Psoas muscle (tissue), 8 donors: ENCODE results near the gene C6orf62. TPM values are rescaled to one million over a fixed set of nuclear protein-coding genes. Genes with fewer than 3 reads are reported as not detected.

Experiments used
- ATAC-seq, 4 donors: fragments of 200-7000 bp; cut with Tn5 transposase; one replicate each; pipeline ENCODE4 v1.9.1; 2020; ENCODE audit warnings: moderate library complexity in 3 of 4, mild to moderate bottlenecking in 2 of 4
- DNase-seq, 2 donors: peaks; one replicate each; pipeline ENCODE4 v3.0.0-alpha.2; 2020
- H3K27ac ChIP-seq: fragments of 200-600 bp; one replicate; pipeline ENCODE4 v1.8.0; 2022
- H3K27me3 ChIP-seq, 3 donors: fragments of 200-600 bp in 1 of 3; one replicate each; pipeline versions ENCODE4 v1.6.1 to v1.8.0; 2013 to 2022; ENCODE audit warnings: low read length in 2 of 3, mild to moderate bottlenecking in 2 of 3, moderate library complexity in 1 of 3; ENCODE audit not compliant: insufficient read depth in 3 of 3
- H3K36me3 ChIP-seq, 2 donors: fragments of 200-600 bp in 1 of 2; one replicate each; pipeline versions ENCODE4 v1.6.1 to v1.8.0; 2013 to 2022; ENCODE audit warnings: low read depth in 1 of 2, mild to moderate bottlenecking in 1 of 2, moderate library complexity in 1 of 2; ENCODE audit not compliant: insufficient read depth in 1 of 2
- H3K4me1 ChIP-seq: fragments of 200-600 bp; one replicate; pipeline ENCODE4 v1.8.0; 2022
- H3K4me3 ChIP-seq: fragments of 200-600 bp; one replicate; pipeline ENCODE4 v1.8.0; 2022; ENCODE audit warnings: mild to moderate bottlenecking
- H3K9me3 ChIP-seq: fragments of 200-600 bp; one replicate; pipeline ENCODE4 v1.8.0; 2022
- WGBS, 3 donors: extraction: QIAGEN DNeasy Blood & Tissue Kit; methylation state at CpG; one replicate each; pipeline versions ENCODE4 v1.1.6 to v1.1.7; 2013; 5-methylcytosine and 5-hydroxymethylcytosine counted together
- intact Hi-C, 2 donors: fragments of 100-400 bp; cut with DNase I; formaldehyde crosslinking; loops; one replicate each; pipeline versions ENCODE4 v1.11.0 to v1.14.2; 2022
- polyA plus RNA-seq, 3 donors: library from polyadenylated mRNA; stranded (reverse); fragments of 200-250 nt; gene quantifications; one replicate each; pipeline ENCODE4 v1.2.3, GENCODE V29; 2013
- total RNA-seq, 4 donors: library from RNA; stranded (reverse); fragmentation: NEBNext Ultra II Directional in 2 of 4; extraction: Animal tissue kit (Norgen Biotek cat#: 25700) in 2 of 4; gene quantifications; one replicate each; pipeline versions ENCODE4 v1.2.1 to v1.2.4, GENCODE V29; 2021 to 2023
- TF ChIP-seq, protein P1 (sequence below): fragments of 200-600 bp; IDR thresholded peaks from one replicate; pipeline ENCODE4 v1.8.0; 2022; ENCODE audit warnings: antibody characterized with exemption
- donor health status: healthy with polysubstance abuse.
- donor health status: DM: no; HTN: no; CAD: no; lungs with moderate emphysema.
- donor health status: Bipolar disorder and iron deficiency.
- donor health status: healthy.
- donor health status: DM: yes; HTN: yes; CAD: no.
- donor health status: DM: no; HTN: no; CAD: no.
- donor health status: DM: no; HTN: no; CAD: no.
- donor health status: DM: yes; HTN: yes; CAD: no.

C6orf62 gene
- total and polyA plus RNA-seq, 7 donors = 23.9 to 57.2 (median 45.7) TPM

DNA sequence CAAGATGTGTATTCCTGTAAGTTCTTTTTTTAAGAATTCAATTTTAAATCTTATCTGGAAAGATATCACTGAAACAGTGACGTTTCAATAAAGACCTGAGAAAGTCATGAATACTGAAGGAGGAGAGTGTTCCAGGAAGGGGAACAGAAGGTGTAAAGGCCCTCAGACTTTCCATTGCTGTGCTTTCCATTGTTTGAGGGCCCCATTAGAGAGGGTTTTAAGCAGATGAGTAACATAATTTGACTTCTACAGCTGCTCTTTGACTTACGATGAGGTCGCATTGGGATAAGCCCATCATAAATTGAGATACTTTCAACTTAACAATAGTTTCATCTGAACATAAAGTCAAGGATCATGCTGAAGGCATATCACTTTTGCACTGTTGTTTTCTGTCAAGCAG is 27.4 kb downstream of the C6orf62 start:
- no peak overlapping the region for H3K27ac ChIP-seq
- no peaks in the 10 kb centered on the region for H3K9me3 ChIP-seq
- ATAC-seq (no peak), DNase-seq (no peak)
- no peak overlapping the region for H3K4me3 ChIP-seq
- intact Hi-C loops = loop anchor here in 1 of 2 donors (5.0 kb wide), 1 partner anchor 109 kb away; no protein-coding TSS in a partner anchor
- TF ChIP-seq, protein P1, sequence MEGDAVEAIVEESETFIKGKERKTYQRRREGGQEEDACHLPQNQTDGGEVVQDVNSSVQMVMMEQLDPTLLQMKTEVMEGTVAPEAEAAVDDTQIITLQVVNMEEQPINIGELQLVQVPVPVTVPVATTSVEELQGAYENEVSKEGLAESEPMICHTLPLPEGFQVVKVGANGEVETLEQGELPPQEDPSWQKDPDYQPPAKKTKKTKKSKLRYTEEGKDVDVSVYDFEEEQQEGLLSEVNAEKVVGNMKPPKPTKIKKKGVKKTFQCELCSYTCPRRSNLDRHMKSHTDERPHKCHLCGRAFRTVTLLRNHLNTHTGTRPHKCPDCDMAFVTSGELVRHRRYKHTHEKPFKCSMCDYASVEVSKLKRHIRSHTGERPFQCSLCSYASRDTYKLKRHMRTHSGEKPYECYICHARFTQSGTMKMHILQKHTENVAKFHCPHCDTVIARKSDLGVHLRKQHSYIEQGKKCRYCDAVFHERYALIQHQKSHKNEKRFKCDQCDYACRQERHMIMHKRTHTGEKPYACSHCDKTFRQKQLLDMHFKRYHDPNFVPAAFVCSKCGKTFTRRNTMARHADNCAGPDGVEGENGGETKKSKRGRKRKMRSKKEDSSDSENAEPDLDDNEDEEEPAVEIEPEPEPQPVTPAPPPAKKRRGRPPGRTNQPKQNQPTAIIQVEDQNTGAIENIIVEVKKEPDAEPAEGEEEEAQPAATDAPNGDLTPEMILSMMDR = no peak
- H3K4me1 ChIP-seq = no peaks in the 10 kb centered on the region
- H3K27me3 ChIP-seq = no peaks in the 10 kb centered on the region
- H3K36me3 ChIP-seq = peaks cover 0 to 7% of the 10 kb centered on the region in 2 donors
- WGBS, 3 donors = 90 to 91% (median 91%) methylated on average over 3 of the region's 3 CpGs

DNA sequence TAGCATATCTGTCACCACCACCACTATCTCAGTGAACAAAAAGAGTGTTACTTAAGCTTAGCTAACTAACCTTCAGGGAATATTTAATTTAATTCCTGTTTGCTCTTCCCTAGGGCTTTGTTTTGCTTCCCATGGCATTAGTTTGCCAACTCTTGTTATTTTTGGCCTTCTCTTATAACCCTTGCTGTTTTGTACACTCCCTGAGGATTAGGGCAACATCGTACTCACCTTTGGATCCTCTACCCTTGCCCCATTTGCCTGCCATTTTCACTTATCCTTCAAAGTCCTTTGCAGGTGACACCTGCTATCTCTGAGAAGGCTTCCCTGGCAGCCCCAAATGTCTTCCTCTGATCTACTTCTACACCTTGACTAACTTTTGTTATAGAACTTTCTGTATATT is 28.4 kb downstream of the C6orf62 start:
- Histone ChIP-seq H3K4me3 (no peak overlapping the region), H3K27me3 (no peaks in the 10 kb centered on the region), H3K36me3 (peaks cover 0 to 7% of the 10 kb centered on the region in 2 donors), H3K4me1 (no peaks in the 10 kb centered on the region), H3K9me3 (no peaks in the 10 kb centered on the region), H3K27ac (no peak overlapping the region)
- TF ChIP-seq, protein P1 = no peak
- intact Hi-C loops = loop anchor here in 1 of 2 donors (5.0 kb wide), 1 partner anchor 108 kb away; no protein-coding TSS in a partner anchor
- ATAC-seq (no peak), DNase-seq (no peak)
- WGBS, 3 donors = 16 to 32% (median 21%) methylated on average over 1 of the region's 1 CpG

DNA sequence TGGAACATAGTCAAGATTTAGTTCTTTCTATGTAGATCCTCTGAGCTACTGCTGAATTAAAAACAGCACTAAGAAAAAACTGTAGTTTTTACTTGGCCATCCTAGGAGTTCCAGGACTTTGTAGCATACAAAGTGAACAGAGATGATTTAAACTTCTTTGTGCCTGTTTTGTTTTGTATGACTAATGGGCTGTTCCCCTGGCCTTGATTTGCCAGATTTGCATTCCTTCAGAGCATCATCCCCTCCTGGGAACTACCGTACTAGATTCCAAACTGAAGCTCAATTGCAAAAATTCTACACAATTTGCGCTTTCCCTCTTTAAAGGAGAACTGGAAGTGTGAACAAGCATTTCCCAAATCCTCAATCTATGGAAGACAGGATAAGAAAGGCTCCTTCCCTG is 29.0 kb downstream of the C6orf62 start:
- Histone ChIP-seq H3K4me3 (no peak overlapping the region), H3K36me3 (peaks cover 0 to 7% of the 10 kb centered on the region in 2 donors), H3K27me3 (no peaks in the 10 kb centered on the region), H3K9me3 (no peaks in the 10 kb centered on the region), H3K27ac (no peak overlapping the region), H3K4me1 (no peaks in the 10 kb centered on the region)
- DNase-seq (no peak), ATAC-seq (peak in 1 of 4 donors; percentile 30)
- intact Hi-C loops = loop anchor here in 1 of 2 donors (5.0 kb wide), 1 partner anchor 108 kb away; no protein-coding TSS in a partner anchor
- 77 to 78% (median 77%) methylated on average over 2 of the region's 2 CpGs for WGBS, 3 donors
- TF ChIP-seq, protein P1 = no peak

DNA sequence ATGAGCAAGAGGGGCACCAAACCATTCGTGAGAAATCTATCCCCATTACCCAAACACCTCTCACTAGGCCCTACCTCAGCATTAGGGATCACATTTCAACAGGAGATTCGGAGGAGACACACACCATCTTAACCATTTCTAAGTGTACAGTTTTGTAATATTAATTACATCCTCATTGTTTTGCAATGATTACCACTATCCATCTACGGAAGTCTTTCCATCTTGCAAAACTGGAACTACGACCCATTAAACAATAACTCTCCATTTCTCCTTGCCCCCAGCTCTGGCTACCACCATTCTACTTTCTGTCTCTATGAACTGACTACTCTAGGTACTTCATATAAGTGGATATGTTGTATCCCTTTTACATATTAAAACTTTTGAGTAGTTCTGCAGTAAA is 32.0 kb downstream of the C6orf62 start:
- Histone ChIP-seq H3K36me3 (peaks cover 0 to 10% of the 10 kb centered on the region in 2 donors), H3K9me3 (no peaks in the 10 kb centered on the region), H3K4me3 (no peak overlapping the region), H3K27ac (no peak overlapping the region), H3K4me1 (no peaks in the 10 kb centered on the region), H3K27me3 (no peaks in the 10 kb centered on the region)
- intact Hi-C loops = no loop called here
- WGBS, 3 donors = 91 to 96% (median 94%) methylated on average over 4 of the region's 4 CpGs
- ATAC-seq (no peak), DNase-seq (no peak)
- TF ChIP-seq, protein P1 = no peak

DNA sequence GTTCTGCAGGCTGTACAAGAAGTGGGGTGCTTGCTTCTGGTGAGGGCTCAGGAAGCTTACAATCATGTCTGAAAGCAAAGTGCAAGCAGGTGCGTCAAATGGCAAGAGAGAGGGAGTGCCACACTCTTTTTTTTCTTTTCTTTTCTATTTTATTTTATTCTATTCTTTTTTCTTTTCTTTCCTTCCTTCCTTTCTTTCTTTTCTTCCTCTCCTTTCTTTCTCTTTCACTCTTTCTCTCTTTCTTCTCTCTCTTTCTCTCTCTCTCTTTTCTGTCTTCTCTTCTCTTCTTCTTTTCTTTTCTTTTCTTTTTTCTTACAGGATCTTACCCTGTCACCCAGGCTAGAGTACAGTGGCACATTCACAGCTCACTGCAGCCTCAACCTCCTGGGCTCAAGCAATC is 32.5 kb downstream of the C6orf62 start:
- peaks cover 0 to 10% of the 10 kb centered on the region in 2 donors for H3K36me3 ChIP-seq
- H3K27ac ChIP-seq = no peak overlapping the region
- DNase-seq = no peak
- WGBS, 3 donors = 92 to 100% (median 95%) methylated on average over 1 of the region's 1 CpG
- no peaks in the 10 kb centered on the region for H3K27me3 ChIP-seq
- TF ChIP-seq, protein P1 = no peak
- no peak overlapping the region for H3K4me3 ChIP-seq
- no peaks in the 10 kb centered on the region for H3K9me3 ChIP-seq
- no peak for ATAC-seq
- intact Hi-C loops = no loop called here
- H3K4me1 ChIP-seq = no peaks in the 10 kb centered on the region
